SK-N-SH (cell line): ENCODE measurements around the gene LILRB5. TPM values are rescaled to one million over a fixed set of nuclear protein-coding genes. Genes with fewer than 3 reads are reported as not detected.
"Not testable (repeated sequence)": the region's sequence is repeated elsewhere in the genome, so short reads cannot be mapped to it uniquely, and the experiment has no call there.

Experiments
- CTCF ChIA-PET: fragments of 300-600, 350-600 bp; formaldehyde crosslinking; extraction: SDS; loops from one replicate; lab custom pipeline; 2021; lab: Yijun Ruan, JAX
- POLR2A ChIA-PET: fragments of 350-600 bp; sonication (Branson Sonifier 250); formaldehyde crosslinking; extraction: SDS; loops from one replicate; lab custom pipeline; 2020; ENCODE audit warnings: antibody characterized with exemption, inconsistent platforms; lab: Yijun Ruan, JAX
- DNase-seq: peaks from one replicate; pipeline ENCODE4 v3.0.0; 2012
- H2AFZ ChIP-seq: fragments of 200-600 bp; sonication (generic); 2 replicates; pipeline ENCODE4 v1.8.1; 2016; ENCODE audit warnings: antibody characterized with exemption, mild to moderate bottlenecking, low read depth
- H3F3A ChIP-seq: fragments of 200-600 bp; sonication (generic); replicated peaks from 2 replicates; pipeline ENCODE3; 2016; ENCODE audit warnings: antibody characterized with exemption, mild to moderate bottlenecking; ENCODE audit not compliant: insufficient read depth
- H3K27ac ChIP-seq, 2 experiments: fragments of 200-500 bp in 1 of 2; fragments of 200-600 bp in 1 of 2; sonication (Bioruptor generic) in 1 of 2; sonication (generic), shearing (Covaris generic) in 1 of 2; 2 replicates each; pipeline versions ENCODE4 v1.5.1 to v1.6.1; 2014 to 2016; ENCODE audit warnings: low read depth in 2 of 2, inconsistent platforms in 1 of 2, low read length in 1 of 2, mild to moderate bottlenecking in 1 of 2, mixed read lengths in 1 of 2
- H3K27me3 ChIP-seq: fragments of 200-600 bp; sonication (generic), shearing (Covaris generic); 2 replicates; pipeline ENCODE4 v1.6.1; 2016; ENCODE audit warnings: mixed run types; ENCODE audit not compliant: insufficient read depth
- H3K36me3 ChIP-seq, 2 experiments: fragments of 200-500 bp in 1 of 2; fragments of 200-600 bp in 1 of 2; sonication (Bioruptor generic) in 1 of 2; sonication (generic) in 1 of 2; replicated peaks in 1 of 2; 2 replicates each; pipeline versions ENCODE3 to v1.5.1; 2014 to 2016; ENCODE audit warnings: low read length in 1 of 2, mild to moderate bottlenecking in 1 of 2; ENCODE audit not compliant: insufficient read depth in 2 of 2, control insufficient read depth in 1 of 2
- H3K4me1 ChIP-seq, 2 experiments: fragments of 200-500 bp in 1 of 2; fragments of 200-600 bp in 1 of 2; sonication (Bioruptor generic) in 1 of 2; sonication (generic), shearing (Covaris generic) in 1 of 2; 2 replicates each; pipeline versions ENCODE4 v1.5.1 to v1.6.1; 2014 to 2016; ENCODE audit warnings: low read depth in 1 of 2, low read length in 1 of 2, mixed run types in 1 of 2; ENCODE audit not compliant: insufficient read depth in 2 of 2, control insufficient read depth in 1 of 2
- H3K4me2 ChIP-seq: fragments of 200-600 bp; sonication (generic), shearing (Covaris generic); 2 replicates; pipeline ENCODE4 v1.6.1; 2017; ENCODE audit warnings: mixed run types
- H3K4me3 ChIP-seq, 2 experiments: fragments of 200-500 bp in 1 of 2; fragments of 200-600 bp in 1 of 2; sonication (Bioruptor generic) in 1 of 2; sonication (generic), shearing (Covaris generic) in 1 of 2; 2 replicates each; pipeline versions ENCODE4 v1.5.1 to v1.8.1; 2014 to 2016; ENCODE audit warnings: low read depth in 2 of 2, inconsistent platforms in 1 of 2, low read length in 1 of 2, mild to moderate bottlenecking in 1 of 2, mixed read lengths in 1 of 2, moderate library complexity in 1 of 2
- H3K79me2 ChIP-seq: fragments of 200-600 bp; sonication (generic); 2 replicates; pipeline ENCODE4 v1.8.1; 2017; ENCODE audit warnings: mild to moderate bottlenecking; ENCODE audit not compliant: insufficient read depth
- H3K9ac ChIP-seq: fragments of 200-600 bp; sonication (generic); 2 replicates; pipeline ENCODE4 v1.6.1; 2017; ENCODE audit warnings: mixed run types
- H3K9me2 ChIP-seq: fragments of 200-600 bp; sonication (generic); 2 replicates; pipeline ENCODE4 v1.6.1; 2017; ENCODE audit warnings: mixed run types
- H3K9me3 ChIP-seq: fragments of 200-600 bp; sonication (generic); 2 replicates; pipeline ENCODE4 v1.6.1; 2017; ENCODE audit warnings: mixed run types, mild to moderate bottlenecking, moderate library complexity
- H4K20me1 ChIP-seq: fragments of 200-600 bp; sonication (generic); 2 replicates; pipeline ENCODE4 v1.6.1; 2017; ENCODE audit warnings: mild to moderate bottlenecking, mixed run types; ENCODE audit not compliant: insufficient read depth
- EP300 ChIP-seq, 2 experiments: IDR thresholded peaks; 2 replicates each; pipeline versions ENCODE4 v1.4.0 to v1.6.1; 2012; ENCODE audit warnings: borderline replicate concordance in 1 of 2, low read depth in 1 of 2, low read length in 1 of 2
- EZH2phosphoT487 ChIP-seq: fragments of 200-600 bp; sonication (generic); IDR thresholded peaks from 2 replicates; pipeline ENCODE4 v1.6.1; 2017; ENCODE audit warnings: low read depth, mixed run types, mild to moderate bottlenecking, antibody characterized with exemption, moderate library complexity, borderline replicate concordance
- FOSL2 ChIP-seq: IDR thresholded peaks from 2 replicates; pipeline ENCODE4 v1.4.0; 2012; ENCODE audit warnings: low read depth, mild to moderate bottlenecking, moderate library complexity, borderline replicate concordance
- FOXJ3 ChIP-seq: sonication (generic); formaldehyde crosslinking; IDR thresholded peaks from 2 replicates; pipeline ENCODE4 v1.5.1; 2020; ENCODE audit warnings: mild to moderate bottlenecking, missing genetic modification reagents
- FOXM1 ChIP-seq: IDR thresholded peaks from 2 replicates; pipeline ENCODE4 v1.4.0; 2012; ENCODE audit warnings: low read depth, mild to moderate bottlenecking
- GABPA ChIP-seq: IDR thresholded peaks from 2 replicates; pipeline ENCODE4 v1.4.0; 2012; ENCODE audit warnings: low read depth, mild to moderate bottlenecking
- GATA2 ChIP-seq: sonication (generic); formaldehyde crosslinking; IDR thresholded peaks from 2 replicates; pipeline ENCODE4 v1.5.0; 2020; ENCODE audit warnings: mild to moderate bottlenecking, missing genetic modification reagents
- IRF3 ChIP-seq: fragments of 150-350 bp; IDR thresholded peaks from 2 replicates; pipeline ENCODE4 v1.6.1; 2016; ENCODE audit warnings: mild to moderate bottlenecking, low read depth, low read length
- JUND ChIP-seq: IDR thresholded peaks from 2 replicates; pipeline ENCODE4 v1.4.0; 2012
- MAX ChIP-seq: IDR thresholded peaks from 2 replicates; pipeline ENCODE4 v1.4.0; 2012; ENCODE audit warnings: low read depth
- MXI1 ChIP-seq: IDR thresholded peaks from 2 replicates; pipeline ENCODE4 v1.6.1; 2012; ENCODE audit warnings: mild to moderate bottlenecking, low read depth, low read length, improper control_type of control experiment
- PBX3 ChIP-seq: IDR thresholded peaks from 2 replicates; pipeline ENCODE4; 2012
- POLR2AphosphoS5 ChIP-seq: IDR thresholded peaks from 2 replicates; pipeline ENCODE4 v1.6.1; 2012; ENCODE audit warnings: low read depth, low read length
- RAD21 ChIP-seq: IDR thresholded peaks from 2 replicates; pipeline ENCODE4 v1.6.1; 2012; ENCODE audit warnings: mild to moderate bottlenecking, low read length
- RCOR1 ChIP-seq: fragments of 150-350 bp; IDR thresholded peaks from 2 replicates; pipeline ENCODE4 v1.6.1; 2017; ENCODE audit warnings: antibody characterized with exemption, low read length
- RXRA ChIP-seq: IDR thresholded peaks from 2 replicates; pipeline ENCODE4 v1.4.0; 2012; ENCODE audit warnings: low read depth, mild to moderate bottlenecking, borderline replicate concordance
- TAF1 ChIP-seq: IDR thresholded peaks from 2 replicates; pipeline ENCODE4 v1.6.1; 2012; ENCODE audit warnings: low read depth, mild to moderate bottlenecking, low read length, moderate library complexity, borderline replicate concordance
- TEAD4 ChIP-seq: IDR thresholded peaks from 2 replicates; pipeline ENCODE4 v1.4.0; 2012; ENCODE audit warnings: mild to moderate bottlenecking, borderline replicate concordance; ENCODE audit not compliant: insufficient read depth
- WGBS: methylation state at CpG from one replicate; pipeline ENCODE4 v1.1.6; 2017; ENCODE audit warnings: low lambda C conversion rate; 5-methylcytosine and 5-hydroxymethylcytosine counted together
- polyA plus RNA-seq, 3 experiments: library from polyadenylated mRNA; depleted of rRNA; stranded (reverse); fragments of >200 nt; gene quantifications; 2 replicates each; pipeline ENCODE4 v1.2.3, GENCODE V29; 2012

Gene LILRB5
- polyA plus RNA-seq, 1 of the 3 experiments (the other 2 are of a cell fraction) = not detected

GRCh38 chr19:54282686-54283470 lies 25.8 kb upstream of the LILRB5 start:
- TF ChIP-seq FOSL2 = no peak
- TF ChIP-seq EP300 (IDR thresholded peaks at IDR 0.05; ENCODE audit: borderline replicate concordance in 1 of 2, low read depth in 1 of 2, low read length in 1 of 2) = no peak
- H3K4me1 ChIP-seq = no peaks in the 10 kb centered on the region
- H3K9me3 ChIP-seq = no peaks in the 10 kb centered on the region
- H3K36me3 ChIP-seq = no peaks in the 10 kb centered on the region
- H2AFZ ChIP-seq = no peak overlapping the region
- H3K79me2 ChIP-seq = no peaks in the 10 kb centered on the region
- ChIA-PET CTCF (interaction anchor here (1.0 to 1.9 kb wide), 2 partner anchors 17 kb away, joined by 3 to 7 read pairs; no protein-coding TSS in a partner anchor), POLR2A (no interaction called here)
- H3K27ac ChIP-seq = no peak overlapping the region
- H3K4me2 ChIP-seq = no peak overlapping the region
- 6% methylated on average over 9 of the region's 9 CpGs for WGBS
- H3K4me3 ChIP-seq = no peak overlapping the region
- peaks cover 50% of the 10 kb centered on the region for H3K27me3 ChIP-seq
- no peaks in the 10 kb centered on the region for H4K20me1 ChIP-seq
- H3K9ac ChIP-seq = no peak overlapping the region
- no peak for DNase-seq
- H3K9me2 ChIP-seq = no peaks in the 10 kb centered on the region
- peaks cover 6% of the 10 kb centered on the region for H3F3A ChIP-seq

GRCh38 chr19:54281729-54282075 lies 24.6 kb upstream of the LILRB5 start:
- H3F3A ChIP-seq, H3K4me1 ChIP-seq, H4K20me1 ChIP-seq, H3K9me2 ChIP-seq, H3K27ac ChIP-seq, H3K36me3 ChIP-seq, H2AFZ ChIP-seq, H3K9ac ChIP-seq, H3K9me3 ChIP-seq, H3K79me2 ChIP-seq, H3K4me2 ChIP-seq, DNase-seq, POLR2A ChIA-PET, H3K4me3 ChIP-seq: not testable (repeated sequence)
- H3K27me3 ChIP-seq = peaks cover 60% of the 10 kb centered on the region
- CTCF ChIA-PET = interaction anchor here (1.0 kb wide), 1 partner anchor 15 kb away, joined by 3 read pairs; no protein-coding TSS in a partner anchor
- 5% methylated on average over 3 of the region's 5 CpGs for WGBS

GRCh38 chr19:54281007-54281728 lies 24.1 kb upstream of the LILRB5 start, which contains the start of gene LILRB2:
Gene LILRB2 (minus strand): TSS chr19:54281110. CDS start chr19:54280496, 614 bp downstream.
- no peaks in the 10 kb centered on the region for H3K79me2 ChIP-seq
- no peaks in the 10 kb centered on the region for H3K4me1 ChIP-seq
- H3K4me2 ChIP-seq = no peak within 1 kb of the TSS
- H4K20me1 ChIP-seq = no peaks in the 10 kb centered on the region
- no peaks in the 10 kb centered on the region for H3K9me2 ChIP-seq
- H3K9ac ChIP-seq = no peak within 1 kb of the TSS
- no peak for TF ChIP-seq TEAD4
- no peak for TF ChIP-seq EP300 (IDR thresholded peaks at IDR 0.05; ENCODE audit: borderline replicate concordance in 1 of 2, low read depth in 1 of 2, low read length in 1 of 2)
- no peak for TF ChIP-seq PBX3
- no peak for TF ChIP-seq RCOR1
- TF ChIP-seq FOSL2 = no peak
- TF ChIP-seq GATA2 = no peak
- no peak for TF ChIP-seq MAX
- no peak for TF ChIP-seq EZH2phosphoT487
- TF ChIP-seq GABPA = no peak
- TF ChIP-seq FOXM1 = no peak
- TF ChIP-seq JUND = no peak
- TF ChIP-seq IRF3 = no peak
- no peak for TF ChIP-seq TAF1
- no peak for TF ChIP-seq MXI1
- TF ChIP-seq POLR2AphosphoS5 = no peak
- TF ChIP-seq RXRA = no peak
- no peak for TF ChIP-seq RAD21
- TF ChIP-seq FOXJ3 (CRISPR knock-in tag) = no peak
- H2AFZ ChIP-seq = no peak within 1 kb of the TSS
- H3K9me3 ChIP-seq = no peaks in the 10 kb centered on the region
- ChIA-PET CTCF (interaction anchor here (1.1 kb wide), 1 partner anchor 15 kb away, joined by 5 read pairs; no protein-coding TSS in a partner anchor), POLR2A (no interaction called here)
- no peaks in the 10 kb centered on the region for H3F3A ChIP-seq
- H3K27ac ChIP-seq = no peak within 1 kb of the TSS
- H3K4me3 ChIP-seq = no peak within 1 kb of the TSS
- H3K36me3 ChIP-seq = no peaks in the 10 kb centered on the region
- 4% methylated on average over 11 of the region's 12 CpGs for WGBS
- DNase-seq = no peak
- peaks cover 60% of the 10 kb centered on the region for H3K27me3 ChIP-seq
